HG02852 (cell line): Measurements from ENCODE around the gene NR2C2.

Experiments
- ATAC-seq: cut with Tn5 transposase; IDR thresholded peaks from one replicate; pipeline ENCODE4 v1.9.1; 2021; ENCODE audit warnings: mild to moderate bottlenecking, moderate library complexity; ENCODE audit not compliant: unreplicated experiment

NR2C2 gene

DNA sequence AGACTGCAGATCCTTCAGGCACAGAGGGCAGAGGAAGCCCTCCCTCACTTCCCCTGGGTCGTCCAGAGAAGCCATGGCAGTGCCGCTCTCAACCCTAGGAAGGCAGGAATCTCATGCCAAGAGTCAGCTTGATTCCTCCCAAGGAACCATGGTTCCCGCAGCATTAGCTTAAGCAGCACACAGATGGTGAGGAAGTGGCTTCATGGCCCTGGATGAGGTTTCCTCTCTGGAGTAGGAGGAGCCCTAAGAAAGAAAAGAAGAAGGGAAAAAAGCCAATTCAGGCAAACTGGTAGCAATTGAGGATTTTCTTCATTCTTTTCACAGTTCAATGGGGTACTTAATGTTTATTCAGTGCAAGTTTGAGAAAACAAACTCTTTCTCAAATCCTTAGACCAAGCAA is 148.7 kb downstream of the NR2C2 start:
- no peak for ATAC-seq

DNA sequence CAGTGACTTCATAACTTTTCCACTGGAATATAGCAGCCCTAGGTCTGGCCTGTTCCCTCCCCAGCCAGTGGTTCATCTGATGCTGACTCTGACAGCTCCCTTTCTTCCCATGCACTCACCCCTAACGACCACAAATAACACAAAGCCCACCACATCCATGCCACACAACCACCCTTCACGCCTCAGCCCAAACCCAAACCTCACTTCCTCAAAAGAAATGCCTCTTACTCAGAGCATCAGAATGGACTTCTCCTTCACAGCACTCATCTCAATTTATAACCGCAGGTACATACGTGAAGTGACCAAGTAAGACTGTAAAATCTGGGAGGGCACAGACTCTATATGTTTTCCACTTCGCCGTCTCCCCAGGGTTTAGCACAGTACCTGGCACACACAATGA is 150.5 kb downstream of the NR2C2 start:
- ATAC-seq: no peak
